Stimulated activated CD4-positive, alpha-beta T cell treated with anti-CD3 and anti-CD28 coated beads, Interleukin-2, amount 100 ng/mL, for 48 hours (primary cell): ENCODE data around the gene ANKRD33B.
"Not testable (repeated sequence)": the region's sequence is repeated elsewhere in the genome, so short reads cannot be mapped to it uniquely, and the experiment has no call there.

Experiments
- DNase-seq, 2 donors: peaks; one replicate each; pipeline ENCODE4 v3.0.0-alpha.2; 2020

The ANKRD33B gene

DNA sequence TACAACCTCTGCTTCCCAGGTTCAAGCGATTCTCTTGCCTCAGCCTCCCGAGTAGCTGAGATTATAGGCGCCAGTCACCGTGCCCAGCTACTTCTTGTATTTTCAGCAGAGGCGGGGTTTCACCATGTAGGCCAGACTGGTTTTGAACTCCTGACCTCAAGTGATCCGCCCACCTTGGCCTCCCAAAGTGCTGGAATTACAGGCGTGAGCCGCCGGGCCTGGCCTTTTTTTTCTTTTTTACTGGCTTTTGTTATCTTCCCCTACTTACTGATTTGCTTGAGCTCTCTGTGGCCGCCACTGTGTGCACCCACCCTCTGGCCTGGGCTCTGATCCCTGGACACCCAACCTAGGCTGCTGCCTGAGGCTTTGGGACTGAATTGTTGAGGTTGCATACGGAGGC lies 60.3 kb downstream of the ANKRD33B start:
- no peak for DNase-seq

DNA sequence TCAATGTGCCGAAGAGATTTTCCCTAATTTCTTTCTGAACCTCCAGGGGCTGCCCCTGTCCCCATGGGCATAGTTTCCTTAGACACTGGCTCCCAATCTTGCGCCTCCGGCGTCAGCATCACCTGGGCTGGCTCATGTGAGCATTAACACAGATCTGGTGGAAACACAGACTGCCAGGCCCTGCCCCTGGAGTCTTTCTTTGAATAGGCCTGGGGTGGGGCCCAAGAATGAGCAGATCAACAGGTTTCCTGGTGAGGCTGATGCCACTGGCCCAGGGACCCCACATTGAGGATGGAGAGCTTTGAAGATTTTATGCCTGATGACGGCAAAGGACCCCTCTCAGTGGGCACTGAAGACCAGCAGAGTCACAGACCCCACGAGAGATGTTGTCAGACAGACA lies 60.8 kb downstream of the ANKRD33B start:
- no peak for DNase-seq

DNA sequence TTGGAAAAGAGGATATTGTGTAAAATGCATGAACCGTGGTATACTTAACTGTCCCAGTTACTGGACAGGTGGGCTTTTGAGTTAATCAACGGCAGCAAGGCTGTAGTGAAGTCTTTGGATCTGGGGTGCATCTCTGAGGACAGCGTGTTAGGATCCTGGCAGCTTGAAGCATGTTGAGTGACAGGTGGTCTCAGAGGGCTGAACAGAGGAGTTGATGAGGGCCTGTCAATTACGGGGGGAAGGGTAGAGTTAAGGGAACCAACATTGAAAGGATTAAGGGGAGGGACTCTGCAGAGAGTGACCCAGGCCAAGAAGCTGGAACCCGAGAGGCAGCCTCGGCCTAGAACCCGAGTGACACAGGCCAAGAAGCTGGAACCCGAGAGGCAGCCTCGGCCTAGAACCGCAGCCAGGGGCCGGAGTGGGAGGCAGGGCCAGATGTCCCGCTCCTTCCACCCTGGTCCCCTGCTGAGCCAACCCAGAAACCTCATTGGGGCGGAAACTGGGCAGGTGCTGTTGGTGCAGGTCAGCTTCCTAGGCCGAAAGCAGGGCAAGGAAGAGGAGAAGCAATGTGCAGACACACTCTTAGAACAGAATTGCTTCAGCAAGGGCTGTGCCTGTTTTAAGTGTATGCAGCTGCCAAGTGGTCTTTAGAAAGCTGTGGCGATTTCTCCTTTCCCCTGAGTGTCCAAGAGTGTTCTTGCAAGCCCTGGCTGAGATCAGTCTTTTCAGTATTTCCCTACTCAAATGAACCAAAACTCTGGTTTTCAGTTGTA lies 62.0 kb downstream of the ANKRD33B start:
- DNase-seq = no peak

DNA sequence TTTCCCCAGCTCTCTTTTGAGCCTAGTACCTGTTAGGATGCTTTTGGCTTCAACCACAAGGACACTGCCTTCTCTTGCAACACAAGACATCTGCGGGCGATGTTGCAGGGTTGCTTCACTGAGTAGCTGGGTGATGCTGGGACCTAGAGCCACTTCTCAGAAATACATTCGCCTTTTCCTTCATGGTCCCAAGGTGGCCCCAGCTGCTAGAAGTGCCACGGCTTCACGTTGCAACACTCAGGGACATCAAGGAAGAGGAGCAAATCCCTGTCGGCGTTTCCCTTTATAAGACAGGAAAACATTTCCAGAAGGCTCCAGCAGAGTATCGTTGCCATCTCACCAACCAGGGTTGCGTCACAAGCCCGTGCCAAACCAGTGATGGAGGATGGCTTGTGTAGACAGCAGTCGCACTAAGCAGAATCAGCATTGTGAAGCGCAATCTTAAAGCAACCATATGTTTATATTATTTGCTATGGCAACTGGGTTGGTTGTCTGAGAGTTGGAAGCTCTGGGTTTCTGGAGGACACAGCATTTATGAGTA lies 62.7 kb downstream of the ANKRD33B start:
- no peak for DNase-seq

DNA sequence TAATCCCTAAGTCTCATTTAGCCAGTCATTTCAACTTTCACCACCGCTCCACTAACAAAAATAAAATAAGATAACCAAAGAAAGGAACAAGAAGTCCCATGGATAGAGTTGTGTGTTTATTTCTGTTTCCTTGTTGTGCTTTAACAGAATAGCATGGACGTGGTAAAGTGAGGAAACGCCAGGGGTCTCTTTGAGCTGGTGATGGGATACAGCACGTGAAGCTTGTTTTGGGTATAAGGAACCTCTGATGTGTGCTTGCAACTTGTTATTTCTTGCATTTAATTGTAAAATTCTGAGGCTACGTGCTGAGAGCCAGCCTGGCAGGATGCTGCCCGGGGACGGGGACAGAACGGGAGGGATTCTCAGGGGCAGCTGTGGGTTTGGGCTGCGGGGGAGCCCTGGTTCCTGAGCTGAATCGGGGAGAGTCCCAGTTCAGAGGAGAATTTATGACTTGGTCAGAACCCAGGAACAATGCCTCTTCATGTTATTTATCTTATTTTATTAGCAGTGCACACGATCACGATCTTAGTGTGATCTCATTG lies 63.4 kb downstream of the ANKRD33B start:
- no peak for DNase-seq

DNA sequence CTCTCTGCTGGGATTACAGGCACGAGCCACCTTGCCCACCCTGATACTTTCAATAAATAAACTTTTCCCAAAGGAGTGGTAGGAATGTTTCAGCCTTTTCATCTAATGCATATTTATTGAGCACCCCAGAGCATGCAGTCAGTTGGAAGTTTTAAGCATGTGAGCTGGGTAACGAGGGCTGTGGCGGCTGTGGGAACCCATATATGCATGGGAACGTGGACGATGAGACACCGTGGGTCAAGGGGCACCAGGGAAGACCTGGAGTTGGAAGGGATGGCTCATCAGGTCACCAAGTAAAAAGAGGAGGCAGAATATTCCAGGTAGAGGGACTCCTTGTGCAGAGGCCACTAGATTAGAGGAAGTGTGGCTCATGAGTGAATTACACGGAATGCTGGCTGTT lies 64.7 kb downstream of the ANKRD33B start:
- DNase-seq = no peak

DNA sequence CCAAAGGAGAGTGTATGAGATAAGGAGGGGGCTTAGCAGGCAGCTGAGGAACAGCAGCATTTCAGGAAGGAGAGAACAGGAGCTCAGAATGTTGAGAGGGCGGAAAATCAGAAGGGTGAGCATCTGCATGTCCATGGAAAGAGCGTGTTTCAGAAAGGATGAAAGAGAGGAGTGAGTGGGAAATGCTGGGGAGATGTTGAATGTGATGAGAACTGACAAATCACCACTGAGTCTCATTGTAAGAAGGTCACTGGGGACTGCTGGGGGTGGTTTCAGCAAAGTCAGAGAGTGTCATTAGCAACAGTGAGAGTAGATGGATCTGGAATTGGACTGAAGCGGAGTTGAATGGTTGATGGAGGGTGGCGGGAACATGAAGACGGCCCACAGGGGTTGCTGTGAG lies 65.8 kb downstream of the ANKRD33B start:
- DNase-seq = no peak

DNA sequence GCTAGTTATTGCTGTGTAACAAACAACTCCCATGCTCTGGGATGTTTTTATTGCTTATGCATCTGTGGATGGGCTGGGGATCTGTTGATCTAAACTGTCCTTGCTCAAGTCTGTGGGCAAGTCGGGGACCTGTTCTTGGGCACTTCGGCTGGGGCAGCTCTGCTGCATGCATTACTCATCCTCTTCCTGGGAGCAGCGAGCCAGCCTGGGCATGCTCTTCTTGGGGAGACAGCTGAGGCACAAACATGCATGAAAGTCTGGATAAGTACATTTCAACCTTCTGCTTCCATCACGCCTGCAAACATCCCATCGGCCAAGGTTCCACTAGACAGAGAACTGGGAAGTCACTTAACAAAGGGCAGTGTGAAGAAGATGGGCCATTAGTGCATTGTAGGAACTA lies 66.3 kb downstream of the ANKRD33B start:
- DNase-seq = no peak

DNA sequence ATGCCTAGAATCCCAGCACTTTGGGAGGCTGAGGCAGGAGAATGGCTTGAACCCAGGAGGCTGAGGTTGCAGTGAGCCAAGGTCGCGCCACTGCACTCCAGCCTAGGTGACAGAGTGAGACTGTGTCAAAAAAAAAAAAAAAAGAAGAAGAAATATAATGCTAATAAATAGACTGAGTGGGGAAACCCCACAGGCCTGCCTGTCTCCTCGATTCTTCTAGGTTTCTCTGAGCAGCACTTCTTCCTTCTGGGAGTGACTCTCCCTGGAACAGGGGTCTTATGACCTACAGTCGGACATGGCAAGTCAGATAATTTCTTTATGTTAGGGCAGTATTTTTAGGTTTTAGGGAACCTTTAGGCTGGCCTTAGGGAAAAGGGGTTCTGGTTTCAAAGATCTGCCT lies 66.9 kb downstream of the ANKRD33B start:
- not testable (repeated sequence) for DNase-seq

DNA sequence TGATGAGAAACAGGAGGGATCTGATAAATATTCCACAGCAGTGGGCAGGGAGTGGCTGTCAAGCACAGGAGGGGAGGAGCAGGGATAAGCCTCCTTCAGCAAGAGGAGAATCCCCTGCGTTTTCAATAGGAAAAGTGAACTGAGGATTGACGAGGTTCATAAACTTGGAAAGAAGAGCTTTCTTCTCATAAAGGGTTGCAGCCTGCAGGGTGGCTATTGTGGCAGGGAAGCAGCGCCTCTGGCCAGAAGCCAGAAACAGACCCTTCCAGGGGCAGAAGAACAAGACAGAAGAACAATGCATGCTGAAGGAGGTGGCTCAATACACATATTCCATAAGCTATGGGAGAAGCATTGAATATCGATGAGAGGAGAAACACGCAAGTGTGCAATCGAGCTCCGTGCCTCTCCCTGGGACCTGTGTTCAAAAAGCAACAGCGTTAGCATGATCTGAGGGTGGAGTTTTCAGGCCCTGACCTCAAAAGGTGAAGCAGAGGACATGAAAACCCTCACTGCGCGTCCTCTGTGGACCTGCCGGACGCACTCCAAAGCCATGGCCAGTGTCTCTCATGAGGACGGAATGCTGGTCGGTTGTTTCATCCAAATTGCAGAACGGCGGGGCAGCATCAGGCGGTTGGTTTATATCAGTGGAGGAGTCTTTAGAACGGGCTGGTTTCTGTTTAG lies 67.6 kb downstream of the ANKRD33B start:
- no peak for DNase-seq

DNA sequence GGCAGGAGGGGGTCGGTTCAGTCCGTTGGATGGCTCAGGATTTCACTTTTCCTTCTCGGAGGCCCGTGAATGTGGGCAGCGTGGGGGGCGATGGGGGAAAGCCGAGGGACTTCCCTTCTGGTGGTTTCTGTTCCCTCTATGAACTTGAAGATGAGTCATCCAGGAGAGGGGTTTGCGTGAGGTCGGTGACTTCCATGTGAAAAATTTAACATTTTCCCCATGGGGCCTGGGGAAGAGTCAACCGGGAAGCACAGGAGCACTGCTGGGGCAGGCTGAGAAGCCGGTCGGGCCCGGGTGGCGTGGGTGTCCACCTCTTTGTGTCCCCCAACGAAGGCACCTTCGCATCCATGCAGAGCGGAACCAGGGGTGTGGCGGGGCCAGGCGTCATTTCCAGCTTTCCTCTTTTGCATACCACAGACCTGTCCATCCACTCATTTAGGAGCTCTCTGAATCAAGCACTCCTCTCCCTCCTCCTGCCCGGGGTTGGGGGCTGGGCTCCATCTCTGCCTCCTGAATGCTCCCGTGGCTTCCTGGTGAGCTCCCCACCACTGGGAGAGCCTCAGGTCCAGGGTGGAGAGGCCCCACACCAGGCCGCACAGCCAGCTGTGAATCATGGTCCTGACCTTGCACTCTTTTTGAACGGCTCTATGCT lies 68.4 kb downstream of the ANKRD33B start:
- DNase-seq = peak; percentile 34 to 51

DNA sequence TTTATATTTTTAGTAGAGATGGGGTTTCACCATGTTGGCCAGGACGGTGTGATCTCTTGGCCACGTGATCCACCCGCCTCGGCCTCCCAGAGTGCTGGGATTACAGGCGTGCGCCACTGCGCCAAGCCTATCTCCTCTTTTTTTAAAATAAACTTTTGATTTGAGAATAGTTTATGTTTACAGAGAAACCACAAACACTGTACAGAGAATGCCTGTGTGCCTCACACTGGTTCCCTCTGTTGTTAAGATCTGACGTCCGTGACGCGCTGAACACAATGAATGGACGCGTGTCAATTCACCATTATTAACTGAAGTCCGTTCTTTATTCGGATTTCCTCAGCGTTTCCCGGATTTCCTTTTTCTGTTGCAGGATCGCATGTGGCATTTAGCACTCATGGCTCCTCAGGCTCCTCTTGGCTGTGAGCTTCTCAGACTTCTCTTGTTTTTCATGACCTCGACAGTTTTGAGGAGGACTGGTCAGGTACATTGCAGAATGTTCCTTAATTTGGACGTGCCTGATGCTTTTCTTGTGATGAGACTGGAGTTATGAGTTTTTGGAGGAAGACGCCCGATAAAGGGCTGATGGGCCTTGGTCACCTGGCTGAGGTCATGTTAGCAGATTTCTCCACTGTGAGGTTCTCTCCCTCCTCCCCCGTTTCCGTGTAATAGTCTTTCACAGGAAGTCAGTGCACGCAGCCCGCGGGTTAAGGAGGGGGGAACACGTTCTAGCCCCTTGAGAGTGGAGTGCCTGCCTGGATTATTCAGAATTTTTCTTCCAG lies 69.6 kb downstream of the ANKRD33B start:
- DNase-seq = peak in 1 of 2 donors; percentile 35

DNA sequence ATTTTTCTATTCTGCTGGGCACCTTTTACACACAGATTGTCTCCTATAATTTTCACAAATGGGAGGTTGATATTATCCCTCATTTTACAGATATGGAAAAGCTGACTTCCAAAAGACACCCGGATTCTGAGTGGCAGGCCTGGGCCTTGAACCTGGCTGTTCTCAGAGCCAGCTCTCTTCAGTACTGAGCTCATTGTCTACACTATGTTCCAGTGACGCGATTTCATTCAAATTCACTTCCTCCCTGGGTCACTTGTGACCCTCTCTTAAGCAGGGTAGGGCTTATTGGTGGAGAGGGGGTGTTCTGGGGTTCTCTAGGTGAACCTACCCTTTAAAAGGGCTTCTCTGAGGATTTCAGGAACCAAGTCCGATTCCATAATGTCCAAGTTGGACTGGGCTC lies 70.2 kb downstream of the ANKRD33B start:
- DNase-seq = no peak

DNA sequence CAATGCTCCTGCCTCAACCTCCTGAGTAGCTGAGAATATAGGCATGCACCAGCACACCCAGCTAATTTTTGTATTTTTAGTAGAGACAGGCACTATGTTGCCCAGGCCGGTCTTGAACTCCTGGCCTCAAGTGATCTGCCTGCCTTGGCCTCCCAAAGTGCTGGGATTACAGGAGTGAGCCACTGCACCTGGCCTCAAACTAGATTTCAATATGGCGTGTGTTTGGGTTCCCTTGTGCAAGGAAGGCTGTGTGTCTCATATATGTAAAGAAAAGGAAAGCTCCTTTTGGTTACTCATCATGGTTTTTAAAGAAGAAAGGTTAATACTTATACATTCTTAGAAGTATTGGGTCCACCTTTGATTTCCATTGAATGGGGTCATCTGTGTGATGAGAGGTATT lies 70.7 kb downstream of the ANKRD33B start:
- DNase-seq = no peak

DNA sequence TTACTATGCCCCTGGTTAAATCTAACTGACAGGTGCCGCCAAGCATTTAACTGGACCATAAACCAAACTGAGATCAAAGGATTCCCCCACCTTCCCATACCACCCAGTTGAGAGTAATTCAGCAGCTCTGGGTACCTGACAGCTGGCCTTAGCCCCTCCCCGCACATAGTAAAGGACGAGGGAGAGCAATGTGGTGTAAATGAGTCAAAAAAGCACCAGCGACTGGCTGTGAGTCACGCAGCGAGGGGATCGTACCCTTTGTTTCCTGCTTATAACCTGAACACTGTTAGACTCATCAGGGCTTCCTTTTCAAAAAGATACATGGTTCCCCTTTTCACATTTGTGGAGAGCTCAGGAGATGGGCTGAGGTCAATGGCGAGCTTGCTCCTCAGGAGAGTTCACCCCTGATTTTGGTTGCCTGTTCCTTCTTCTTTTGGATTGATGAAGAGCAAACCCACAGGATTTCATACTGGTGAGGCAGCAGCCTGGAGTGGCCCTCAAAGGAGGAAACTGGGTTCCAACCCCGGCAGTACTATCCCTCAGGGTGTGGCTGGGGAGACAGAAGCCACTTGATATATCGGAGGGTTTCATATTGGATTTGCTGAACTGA lies 71.5 kb downstream of the ANKRD33B start:
- DNase-seq = peak; percentile 57 to 66

DNA sequence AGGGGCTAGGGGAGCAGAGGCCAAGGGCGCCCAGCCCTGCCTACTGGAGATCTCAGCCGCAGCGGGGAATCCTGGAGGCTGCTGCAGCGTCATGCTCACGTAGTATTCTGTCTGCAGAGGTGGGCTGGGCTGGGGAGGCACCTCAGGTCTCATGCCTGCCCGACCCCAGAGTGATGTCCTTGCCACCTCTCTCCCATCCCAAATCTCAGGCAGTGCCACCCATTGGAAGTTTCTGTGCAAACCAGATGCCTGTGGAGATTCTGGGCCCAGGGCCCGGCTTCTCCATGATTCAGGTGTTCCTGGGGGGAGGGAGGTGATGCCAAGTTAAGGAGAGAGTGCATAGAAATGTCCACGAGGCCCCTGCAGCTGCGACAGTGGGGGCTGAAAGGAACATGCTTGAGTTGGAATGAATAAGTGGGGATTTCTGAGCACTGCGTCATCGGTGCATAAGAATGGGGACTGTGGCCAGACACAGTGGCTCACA lies 72.0 kb downstream of the ANKRD33B start:
- DNase-seq = no peak

DNA sequence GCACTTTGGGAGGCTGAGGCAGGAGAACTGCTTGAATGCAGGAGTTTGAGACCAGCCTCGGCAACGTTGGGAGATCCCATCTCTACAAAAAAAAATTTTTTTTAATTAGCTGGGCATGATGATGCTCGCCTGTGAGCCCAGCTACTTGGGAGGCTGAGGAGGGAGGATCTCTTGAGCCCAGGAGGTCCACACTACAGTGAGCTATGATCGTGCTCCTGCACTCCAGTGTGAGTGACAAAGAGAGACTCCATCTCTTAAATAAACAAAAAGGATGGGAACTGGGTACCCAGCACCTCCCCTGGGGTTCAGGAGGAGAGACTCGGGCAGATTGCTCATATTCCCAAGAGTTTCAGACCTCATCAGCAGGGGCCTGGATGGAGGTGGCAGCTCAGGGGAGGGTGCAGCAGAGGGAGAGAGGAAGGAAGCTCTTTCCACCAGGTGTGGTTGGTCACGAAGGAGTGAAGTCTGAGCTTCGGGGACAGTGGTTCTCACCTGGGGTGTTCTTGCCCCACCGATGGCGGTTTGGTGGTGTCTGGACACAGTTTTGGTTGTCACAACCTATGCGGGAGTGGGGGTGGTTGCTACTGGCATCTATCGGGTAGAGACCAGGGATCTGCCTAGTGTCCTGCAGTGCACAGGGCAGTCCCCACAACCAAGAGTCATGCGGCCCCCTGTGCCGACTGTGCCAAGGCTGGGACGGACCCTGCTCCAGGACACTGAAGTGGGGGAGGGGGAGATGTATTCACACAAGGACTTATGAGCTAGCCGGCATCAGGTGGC lies 72.7 kb downstream of the ANKRD33B start:
- DNase-seq = no peak

DNA sequence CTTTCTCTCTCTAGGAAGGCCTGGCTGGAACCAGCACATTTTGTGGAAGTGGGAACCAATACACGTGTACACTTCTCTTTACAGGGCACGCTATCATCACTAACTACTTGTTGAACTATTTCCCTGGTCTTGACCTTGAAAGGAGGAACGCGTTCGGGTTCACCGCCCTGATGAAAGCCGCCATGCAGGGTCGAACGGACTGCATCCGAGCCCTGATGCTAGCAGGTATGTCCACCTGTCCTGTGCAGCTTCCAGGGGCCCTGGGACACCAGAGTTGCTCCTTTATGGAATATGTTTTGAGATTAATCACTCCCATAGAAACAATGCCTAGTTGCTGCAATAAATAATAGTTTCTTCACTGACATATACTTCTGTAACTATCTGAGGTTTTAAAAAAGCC lies 74.1 kb downstream of the ANKRD33B start:
- DNase-seq = no peak

DNA sequence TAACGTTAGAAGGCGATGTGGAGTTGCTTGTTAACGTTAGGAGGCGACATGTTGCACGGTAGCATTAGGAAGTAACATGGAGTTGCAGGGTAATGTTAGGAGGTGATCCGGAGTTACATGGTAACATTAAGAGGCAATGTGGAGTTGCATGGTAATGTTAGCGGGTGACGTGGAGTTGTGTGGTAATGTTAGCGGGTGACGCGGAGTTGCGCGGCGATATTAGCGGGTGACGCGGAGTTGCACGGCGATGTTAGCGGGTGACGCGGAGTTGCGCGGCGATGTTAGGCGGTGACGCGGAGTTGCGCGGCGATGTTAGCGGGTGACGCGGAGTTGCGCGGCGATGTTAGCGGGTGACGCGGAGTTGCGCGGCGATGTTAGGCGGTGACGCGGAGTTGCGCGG lies 74.9 kb downstream of the ANKRD33B start:
- not testable (repeated sequence) for DNase-seq

DNA sequence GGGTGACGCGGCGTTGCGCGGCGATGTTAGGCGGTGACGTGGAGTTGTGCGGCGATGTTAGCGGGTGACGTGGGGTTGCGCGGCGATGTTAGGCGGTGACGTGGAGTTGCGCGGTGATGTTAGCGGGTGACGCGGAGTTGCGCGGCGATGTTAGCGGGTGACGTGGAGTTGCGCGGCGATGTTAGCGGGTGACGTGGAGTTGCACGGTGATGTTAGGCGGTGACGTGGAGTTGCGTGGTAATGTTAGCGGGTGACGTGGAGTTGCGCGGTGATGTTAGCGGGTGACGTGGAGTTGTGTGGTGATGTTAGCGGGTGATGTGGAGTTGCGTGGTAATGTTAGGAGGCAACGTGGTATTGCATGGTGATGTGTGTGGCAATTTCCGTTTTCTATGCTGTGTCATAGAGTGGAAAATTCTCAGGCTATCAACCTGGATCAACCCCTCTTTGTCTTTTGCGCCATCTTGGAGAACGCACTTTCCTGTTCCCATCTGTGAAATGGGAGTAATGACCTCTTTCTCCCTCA lies 76.0 kb downstream of the ANKRD33B start:
- no peak for DNase-seq

DNA sequence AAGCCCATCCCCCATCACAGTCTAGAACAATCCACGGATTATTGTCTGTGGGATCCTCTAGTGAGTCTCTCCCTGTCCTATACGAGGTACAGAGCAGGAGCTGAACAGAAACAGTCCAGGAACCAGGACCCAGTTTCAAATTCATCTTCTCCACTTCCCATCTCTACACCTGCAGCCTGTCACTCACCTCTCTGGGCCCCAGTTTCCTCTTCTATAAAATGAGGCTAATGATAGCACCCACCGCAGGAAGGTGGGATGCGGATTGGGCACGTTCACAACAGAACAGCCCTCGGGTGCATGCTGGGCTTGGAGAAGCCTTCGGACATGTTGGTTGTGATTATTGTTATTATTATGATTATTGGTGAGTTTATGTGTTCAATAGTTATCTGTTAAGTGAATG lies 78.5 kb downstream of the ANKRD33B start:
- no peak for DNase-seq
